ENCODE data around the gene CYP2W1.
"Not testable (repeated sequence)": the region's sequence is repeated elsewhere in the genome, so short reads cannot be mapped to it uniquely, and the experiment has no call there.

- TF ChIP-seq CTCF (IDR thresholded peaks at IDR 0.05 in 2 of 3, conservative IDR thresholded peaks at IDR 0.05 in 1 of 3; ENCODE audit: control insufficient read depth in 2 of 3, extremely low read depth in 1 of 3, insufficient read depth in 1 of 3, low read depth in 3 of 3, low read length in 3 of 3); HDAC6 (IDR thresholded peaks at IDR 0.05; ENCODE audit: unreplicated experiment); CREB1 (IDR thresholded peaks at IDR 0.05; ENCODE audit: low read depth); MTA3 (IDR thresholded peaks at IDR 0.05; ENCODE audit: borderline replicate concordance, low read length): not testable (repeated sequence)
Measured at GRCh38 chr7:1036164-1036928, 53.4 kb downstream of the CYP2W1 start.
